HUES64 (cell line): ENCODE results near the gene SDK2.

ENCODE experiments used
- H3K27ac ChIP-seq: 2 replicates; pipeline ENCODE4 v1.7.0; 2013; ENCODE audit warnings: low read depth, low read length, inconsistent platforms
- H3K27me3 ChIP-seq: 2 replicates; pipeline ENCODE4 v1.6.1; 2013; ENCODE audit warnings: mild to moderate bottlenecking, low read length; ENCODE audit not compliant: insufficient read depth
- H3K36me3 ChIP-seq: 2 replicates; pipeline ENCODE4 v1.6.1; 2013; ENCODE audit warnings: mild to moderate bottlenecking, low read length; ENCODE audit not compliant: insufficient read depth
- H3K4me1 ChIP-seq: 2 replicates; pipeline ENCODE4 v1.6.1; 2013; ENCODE audit warnings: mild to moderate bottlenecking, low read length, moderate library complexity; ENCODE audit not compliant: insufficient read depth
- H3K4me3 ChIP-seq: 2 replicates; pipeline ENCODE4 v1.5.1; 2013; ENCODE audit warnings: mild to moderate bottlenecking, low read length, moderate library complexity
- H3K9ac ChIP-seq: 2 replicates; pipeline ENCODE4 v1.6.1; 2013; ENCODE audit warnings: mild to moderate bottlenecking, low read depth, low read length
- H3K9me3 ChIP-seq: 2 replicates; pipeline ENCODE4 v1.6.1; 2013; ENCODE audit warnings: low read depth, low read length; ENCODE audit not compliant: insufficient read depth
- WGBS: fragments of 150-250, 120-280 bp; methylation state at CpG from one replicate; pipeline ENCODE4 v1.1.7; 2013; ENCODE audit warnings: missing lambda C conversion rate; 5-methylcytosine and 5-hydroxymethylcytosine counted together

SDK2 gene

DNA sequence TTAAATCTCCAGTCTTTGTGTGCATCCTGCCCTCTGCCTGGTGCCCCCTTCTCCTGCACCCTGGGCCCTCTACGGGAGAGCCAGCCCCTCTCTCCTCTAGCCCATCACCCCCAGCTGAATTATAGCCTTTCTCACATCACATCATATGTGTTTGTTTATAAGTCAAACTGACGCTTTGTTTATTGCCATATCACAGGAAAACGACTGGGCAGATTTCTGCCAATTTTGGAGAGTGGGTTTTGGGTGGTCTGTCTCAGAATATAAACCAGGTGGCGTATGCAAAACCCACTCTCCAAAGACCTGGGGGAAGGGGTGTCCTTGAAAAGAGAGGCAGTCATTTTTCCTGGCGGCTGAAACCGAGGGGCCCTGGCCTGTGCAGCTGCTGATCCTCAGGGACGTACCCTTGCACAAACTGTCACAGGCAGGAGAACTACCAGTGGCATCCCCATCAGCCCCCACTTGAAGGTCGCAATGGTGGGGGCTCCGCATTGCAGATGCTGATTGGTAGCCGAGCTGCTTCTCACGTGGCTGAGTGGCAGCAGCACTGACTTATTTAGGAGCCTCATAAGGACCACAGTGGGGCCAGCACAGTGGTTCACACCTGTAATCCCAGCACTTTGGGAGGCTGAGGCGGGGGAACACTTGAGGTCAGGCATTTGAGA lies 297.6 kb downstream of the SDK2 start:
- H3K4me1 ChIP-seq, result peaks cover 42% of the 10 kb centered on the region
- WGBS, result 81% methylated on average over 12 of the region's 12 CpGs
- H3K36me3 ChIP-seq, result no peaks in the 10 kb centered on the region

DNA sequence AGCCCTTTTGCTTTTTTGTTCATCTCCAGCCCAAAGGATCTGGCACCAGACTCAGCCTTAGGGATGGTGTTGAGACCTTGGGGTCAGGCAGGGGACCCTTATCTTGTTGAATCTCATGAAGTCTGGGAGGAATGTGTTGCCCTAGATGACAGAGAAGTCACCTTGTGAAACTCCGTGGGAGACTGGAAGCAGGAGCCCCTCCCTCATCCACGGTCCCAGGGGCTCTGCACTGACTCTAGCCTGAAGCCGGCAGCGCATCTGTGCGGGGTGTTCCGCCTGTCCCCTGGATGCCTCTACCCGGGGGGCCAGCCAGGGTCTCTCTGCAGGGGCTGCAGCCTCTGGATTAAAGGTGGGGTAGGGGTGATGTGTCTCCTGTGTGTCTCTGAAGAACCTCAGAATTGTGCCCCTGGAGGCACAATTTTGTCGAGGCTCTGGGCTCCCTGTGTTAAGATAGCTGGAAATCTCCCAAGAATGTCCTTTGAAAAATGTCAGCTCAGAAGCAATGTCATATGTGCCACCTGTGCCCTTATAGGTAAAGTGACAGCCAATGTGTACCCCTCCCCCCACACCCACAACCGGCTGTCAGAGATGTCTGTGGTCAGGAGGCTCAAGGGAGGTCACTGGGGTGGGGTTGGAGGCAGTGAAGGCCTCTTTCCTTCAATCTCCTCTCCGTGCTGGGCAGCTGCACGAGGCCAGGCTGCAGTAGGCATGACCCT lies 300.3 kb downstream of the SDK2 start:
- 51% methylated on average over 11 of the region's 11 CpGs for WGBS
- Histone ChIP-seq H3K36me3 (no peaks in the 10 kb centered on the region), H3K4me3 (peak overlapping the region; percentile 32), H3K27ac (peak overlapping the region; percentile 94), H3K27me3 (no peaks in the 10 kb centered on the region), H3K4me1 (peaks cover 42% of the 10 kb centered on the region), H3K9me3 (no peaks in the 10 kb centered on the region), H3K9ac (peak overlapping the region; percentile 6; the same call in 1 of the 2 replicates)

More for the DNA sequence above, 297.6 kb downstream of the SDK2 start:
- H3K9ac ChIP-seq, result no peak overlapping the region
- no peak overlapping the region for H3K4me3 ChIP-seq
- H3K9me3 ChIP-seq, result no peaks in the 10 kb centered on the region
- no peaks in the 10 kb centered on the region for H3K27me3 ChIP-seq
- no peak overlapping the region for H3K27ac ChIP-seq

DNA sequence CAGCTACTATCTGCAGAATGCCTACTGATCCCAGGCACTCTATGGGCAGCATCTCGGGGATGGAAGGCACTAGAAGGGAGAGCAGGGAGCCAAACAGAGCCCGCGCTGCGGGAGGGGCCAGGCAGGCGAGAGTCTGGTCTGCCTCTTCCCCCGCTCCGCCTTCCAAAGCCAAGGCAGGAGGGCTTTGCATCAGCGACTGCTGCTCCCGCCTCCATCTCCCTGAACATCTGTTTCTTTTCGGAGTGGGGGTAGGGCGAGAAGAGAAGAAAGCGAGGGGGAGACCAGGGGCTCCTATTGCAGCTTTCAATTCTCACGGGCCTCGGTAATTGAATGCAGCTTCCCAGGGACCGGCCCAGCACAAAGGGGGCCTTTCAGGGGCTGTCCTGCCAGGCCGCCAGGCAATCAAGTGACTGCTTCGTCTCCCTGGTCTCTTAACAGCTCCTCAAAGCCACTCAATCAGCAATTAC lies 301.0 kb downstream of the SDK2 start:
- no peaks in the 10 kb centered on the region for H3K9me3 ChIP-seq
- peaks cover 35% of the 10 kb centered on the region for H3K4me1 ChIP-seq
- H3K36me3 ChIP-seq, result no peaks in the 10 kb centered on the region
- no peaks in the 10 kb centered on the region for H3K27me3 ChIP-seq
- H3K4me3 ChIP-seq, result peak overlapping the region; percentile 32
- H3K9ac ChIP-seq, result peak overlapping the region; percentile 67
- WGBS, result 2% methylated on average over 17 of the region's 17 CpGs
- H3K27ac ChIP-seq, result peak overlapping the region; percentile 94

DNA sequence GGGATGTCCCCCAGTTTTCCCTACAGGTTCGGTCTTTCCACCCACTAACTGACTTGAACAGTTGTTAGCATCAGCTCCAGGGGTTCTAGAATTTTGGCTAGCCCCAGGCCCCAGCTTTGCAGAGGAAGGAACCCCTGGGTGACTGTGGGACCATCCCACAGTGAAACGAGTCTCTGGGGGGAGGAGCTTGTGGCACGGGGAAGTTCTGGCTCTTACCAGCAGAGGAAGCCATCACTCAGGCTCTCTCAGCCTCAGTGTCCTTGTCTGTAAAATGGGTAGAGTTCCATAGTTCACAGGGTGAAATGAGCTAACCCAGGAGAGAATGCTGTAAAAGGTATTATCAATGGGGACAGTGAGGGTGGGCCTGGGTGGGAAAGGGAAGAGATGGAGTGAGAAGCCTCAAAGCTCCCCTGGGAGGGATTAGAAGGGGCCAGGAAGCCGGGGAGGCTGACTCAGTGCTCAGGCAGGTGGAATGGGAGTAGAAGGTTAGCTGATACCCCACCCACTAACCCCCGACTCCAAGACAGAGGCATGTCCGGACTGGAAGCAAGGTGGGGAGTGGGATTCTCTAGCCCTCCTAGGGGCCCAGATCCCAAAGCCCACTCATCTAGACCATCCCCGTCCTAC lies 301.6 kb downstream of the SDK2 start:
- Histone ChIP-seq H3K27ac (peak overlapping the region; percentile 94), H3K9me3 (no peaks in the 10 kb centered on the region), H3K4me1 (peaks cover 35% of the 10 kb centered on the region), H3K36me3 (no peaks in the 10 kb centered on the region), H3K27me3 (no peaks in the 10 kb centered on the region), H3K4me3 (peak overlapping the region; percentile 32), H3K9ac (peak overlapping the region; percentile 67)
- 17% methylated on average over 7 of the region's 7 CpGs for WGBS

DNA sequence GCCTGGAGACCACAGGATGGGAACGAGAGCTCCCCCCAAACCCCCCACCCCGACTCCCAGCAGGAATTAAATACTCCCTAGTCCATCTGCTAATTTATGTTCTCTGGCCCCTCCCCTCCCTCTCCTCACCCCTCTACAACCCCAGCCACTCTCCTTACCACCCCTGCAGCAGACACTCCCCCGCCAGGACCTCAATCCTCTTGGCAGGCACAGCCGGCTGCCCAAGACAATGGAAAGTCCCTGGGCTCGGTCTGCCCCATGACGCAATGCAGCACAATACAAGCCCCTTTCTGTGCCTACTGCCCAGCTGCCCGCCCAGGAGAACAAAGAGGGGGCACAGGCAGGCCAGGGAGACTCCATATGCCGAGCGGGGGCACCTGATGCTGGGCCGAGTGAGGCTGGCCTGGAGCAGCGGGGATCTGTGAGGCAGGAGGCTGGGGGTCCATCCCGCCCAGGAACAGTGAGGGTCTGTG lies 302.2 kb downstream of the SDK2 start:
- H3K9ac ChIP-seq, result peak overlapping the region; percentile 61
- peak overlapping the region; percentile 94 for H3K27ac ChIP-seq
- no peaks in the 10 kb centered on the region for H3K9me3 ChIP-seq
- WGBS, result 12% methylated on average over 12 of the region's 12 CpGs
- peaks cover 35% of the 10 kb centered on the region for H3K4me1 ChIP-seq
- no peaks in the 10 kb centered on the region for H3K27me3 ChIP-seq
- H3K36me3 ChIP-seq, result no peaks in the 10 kb centered on the region
- no peak overlapping the region for H3K4me3 ChIP-seq

DNA sequence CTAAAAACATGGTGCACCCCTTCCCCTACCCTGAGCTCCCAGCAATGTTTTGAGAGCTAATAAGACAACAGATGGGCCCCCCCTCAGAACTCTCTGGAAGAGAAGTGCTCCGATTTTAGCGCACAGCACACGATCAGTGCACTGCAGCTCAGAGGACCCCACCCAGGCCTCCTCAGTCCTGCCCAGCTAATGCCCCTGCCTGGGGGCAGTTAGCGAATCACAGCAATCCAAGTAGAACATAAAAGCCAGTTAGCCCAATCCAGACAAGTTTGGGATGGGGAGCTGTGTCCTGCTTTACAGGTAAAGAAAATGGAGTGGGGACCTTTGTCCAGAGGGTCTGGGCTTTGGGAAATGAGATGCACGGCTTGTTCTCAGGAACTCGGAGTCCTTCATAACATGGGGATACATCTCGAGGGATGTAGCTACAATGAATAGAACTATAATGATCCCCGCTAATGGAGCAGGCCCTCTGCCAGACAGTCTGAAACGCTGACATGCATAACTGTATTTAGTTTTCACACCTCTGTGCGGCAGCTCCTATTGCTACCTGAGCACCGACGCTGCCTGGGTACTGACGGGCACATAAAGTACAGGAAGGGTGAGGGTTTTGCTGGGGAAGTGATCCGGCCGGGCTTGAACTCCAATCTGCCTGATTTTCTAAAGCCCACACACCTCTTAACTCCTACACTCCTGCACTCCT lies 302.7 kb downstream of the SDK2 start:
- Histone ChIP-seq H3K9ac (no peak overlapping the region), H3K27me3 (no peaks in the 10 kb centered on the region), H3K27ac (peak overlapping the region; percentile 94; the same call in 1 of the 2 replicates), H3K4me1 (peaks cover 35% of the 10 kb centered on the region), H3K36me3 (no peaks in the 10 kb centered on the region), H3K9me3 (no peaks in the 10 kb centered on the region), H3K4me3 (no peak overlapping the region)
- 45% methylated on average over 13 of the region's 15 CpGs for WGBS

DNA sequence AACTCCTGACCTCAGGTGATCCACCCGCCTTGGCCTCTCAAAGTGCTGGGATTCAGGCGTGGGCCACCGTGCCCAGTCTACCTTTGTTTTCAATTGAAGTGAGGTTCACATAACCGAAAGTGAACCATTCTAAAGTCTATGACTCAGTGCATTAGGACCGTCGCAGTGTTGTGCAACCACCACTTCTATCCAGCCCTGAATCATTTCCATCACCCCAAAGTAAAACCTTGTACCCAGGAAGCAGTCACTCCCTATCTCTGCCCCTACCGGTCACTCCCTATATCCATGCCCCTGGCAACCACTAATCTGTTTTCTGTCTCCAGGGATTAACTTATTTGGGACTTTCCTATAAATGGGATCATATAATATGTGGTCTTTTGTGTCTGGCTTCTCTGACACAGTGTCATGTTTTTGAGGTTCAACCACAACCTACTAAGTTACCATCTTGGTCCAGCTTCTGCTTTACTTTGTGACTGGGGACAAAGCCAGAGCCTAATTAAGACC lies 304.1 kb downstream of the SDK2 start:
- Histone ChIP-seq H3K36me3 (no peaks in the 10 kb centered on the region), H3K27ac (no peak overlapping the region), H3K4me1 (peaks cover 35% of the 10 kb centered on the region), H3K9me3 (no peaks in the 10 kb centered on the region), H3K9ac (no peak overlapping the region), H3K4me3 (no peak overlapping the region), H3K27me3 (no peaks in the 10 kb centered on the region)
- 95% methylated on average over 7 of the region's 7 CpGs for WGBS

DNA sequence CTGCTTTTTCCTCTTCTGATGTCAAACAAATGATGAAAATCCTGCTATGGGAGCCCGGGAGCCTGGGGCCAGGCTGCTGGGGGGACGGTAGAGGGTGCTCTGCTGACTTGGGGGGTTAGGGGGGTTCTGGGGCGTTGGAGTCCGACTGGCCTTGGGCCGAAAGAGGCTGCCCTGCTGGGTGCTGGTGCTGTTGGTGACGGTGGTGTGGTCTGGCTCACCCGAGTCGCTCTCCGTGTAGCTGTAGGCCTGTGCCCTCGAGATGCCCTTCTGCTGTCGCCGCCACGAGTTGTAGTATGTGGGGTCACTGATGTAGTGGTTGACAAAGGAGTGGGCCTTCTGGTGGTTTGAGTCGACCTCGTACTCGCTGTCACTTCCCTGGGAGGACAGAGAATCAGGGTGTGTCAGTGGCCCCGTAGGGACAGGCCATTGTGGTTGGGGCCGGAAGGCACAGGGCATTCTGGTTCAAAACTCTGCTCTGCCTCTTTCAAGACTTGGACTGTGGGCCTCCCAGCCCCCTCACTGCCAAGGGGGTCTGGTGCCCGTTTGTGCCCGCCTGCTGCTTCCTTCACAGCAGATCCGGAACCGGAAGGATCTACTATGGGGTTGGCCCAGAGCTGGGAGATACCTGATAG lies 305.6 kb downstream of the SDK2 start:
- 91% methylated on average over 22 of the region's 22 CpGs for WGBS
- H3K36me3 ChIP-seq, result no peaks in the 10 kb centered on the region
- no peak overlapping the region for H3K27ac ChIP-seq
- no peaks in the 10 kb centered on the region for H3K27me3 ChIP-seq
- peaks cover 24% of the 10 kb centered on the region for H3K4me1 ChIP-seq
- H3K9me3 ChIP-seq, result no peaks in the 10 kb centered on the region
- H3K9ac ChIP-seq, result no peak overlapping the region
- no peak overlapping the region for H3K4me3 ChIP-seq

DNA sequence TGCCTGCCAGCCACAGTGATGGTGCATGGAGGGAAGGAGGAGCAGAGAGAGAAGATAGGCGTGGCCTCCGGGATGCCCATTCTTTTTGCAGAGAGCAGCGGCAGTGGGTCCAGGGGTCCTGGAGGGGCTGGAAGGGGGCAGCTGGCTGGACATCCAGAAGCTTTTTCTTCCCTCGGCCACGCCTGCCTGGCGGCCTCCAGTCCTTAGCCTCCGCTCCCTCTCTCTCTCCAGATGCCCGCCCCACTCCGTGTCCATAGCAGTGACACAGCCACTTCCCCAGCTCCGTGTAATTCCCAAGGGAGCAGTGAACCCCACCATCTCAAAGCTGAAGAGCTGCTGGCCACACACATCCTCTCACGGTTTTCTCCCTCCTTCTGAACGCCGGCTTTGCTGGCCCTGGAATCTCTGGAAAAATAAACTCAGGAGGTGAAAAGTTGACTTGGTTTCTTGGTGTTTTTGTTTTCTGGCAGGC lies 306.2 kb downstream of the SDK2 start:
- H3K4me1 ChIP-seq, result peaks cover 21% of the 10 kb centered on the region
- no peak overlapping the region for H3K4me3 ChIP-seq
- H3K9ac ChIP-seq, result no peak overlapping the region
- H3K27ac ChIP-seq, result no peak overlapping the region
- 84% methylated on average over 13 of the region's 13 CpGs for WGBS
- no peaks in the 10 kb centered on the region for H3K9me3 ChIP-seq
- H3K36me3 ChIP-seq, result no peaks in the 10 kb centered on the region
- no peaks in the 10 kb centered on the region for H3K27me3 ChIP-seq

DNA sequence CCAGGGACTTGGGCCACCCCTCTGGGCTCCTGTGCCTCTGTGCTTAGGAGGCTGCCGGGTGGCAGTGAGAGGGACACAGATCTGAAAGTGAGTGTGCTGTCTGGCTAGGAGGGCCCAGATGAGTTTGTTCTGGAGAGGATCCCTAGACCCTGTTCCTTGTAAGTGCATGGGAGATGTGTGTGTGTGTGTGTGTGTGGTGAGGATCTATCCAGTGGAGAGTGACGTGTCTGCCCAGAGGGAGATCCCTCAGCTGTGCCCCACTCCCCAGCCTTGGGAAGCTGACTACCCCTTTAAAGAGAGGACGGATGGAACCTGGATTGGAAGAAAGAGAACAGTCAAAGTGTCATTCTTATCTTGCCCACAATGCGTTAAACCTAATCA lies 306.9 kb downstream of the SDK2 start:
- WGBS, result 81% methylated on average over 4 of the region's 4 CpGs
- peaks cover 13% of the 10 kb centered on the region for H3K4me1 ChIP-seq

More for the DNA sequence above, 306.9 kb downstream of the SDK2 start:
- Histone ChIP-seq H3K27ac (no peak overlapping the region), H3K9me3 (no peaks in the 10 kb centered on the region), H3K4me3 (no peak overlapping the region), H3K27me3 (no peaks in the 10 kb centered on the region), H3K36me3 (no peaks in the 10 kb centered on the region), H3K9ac (no peak overlapping the region)
